Astrocyte (in vitro differentiated cells and primary cell): ENCODE measurements around the gene LUC7L3. TPM values are rescaled to one million over a fixed set of nuclear protein-coding genes. Genes with fewer than 3 reads are reported as not detected.

Experiments used
- DNase-seq: peaks from one replicate; pipeline ENCODE4 v3.0.0-alpha.2; 2010; ENCODE audit warnings: low read depth
- FAIRE-seq: peaks from 2 replicates; lab custom pipeline; 2011; peaks lifted over from hg19 to GRCh38; lab: Jason Lieb, UNC
- H2AFZ ChIP-seq: 2 replicates; pipeline ENCODE4 v1.6.0; 2012; ENCODE audit warnings: low read depth, low read length, inconsistent platforms
- H3K27ac ChIP-seq: 2 replicates; pipeline ENCODE4 v1.5.1; 2011; ENCODE audit warnings: low read depth, low read length, inconsistent platforms
- H3K27me3 ChIP-seq: 2 replicates; pipeline ENCODE4 v1.6.0; 2011; ENCODE audit warnings: low read length, inconsistent platforms; ENCODE audit not compliant: insufficient read depth
- H3K36me3 ChIP-seq: 2 replicates; pipeline ENCODE4 v1.5.1; 2011; ENCODE audit warnings: low read length, inconsistent platforms; ENCODE audit not compliant: insufficient read depth
- H3K4me1 ChIP-seq: 2 replicates; pipeline ENCODE4 v1.5.1; 2011; ENCODE audit warnings: low read length, inconsistent platforms; ENCODE audit not compliant: insufficient read depth
- H3K4me2 ChIP-seq: 2 replicates; pipeline ENCODE4 v1.6.0; 2012; ENCODE audit warnings: low read length, inconsistent platforms
- H3K4me3 ChIP-seq: 2 replicates; pipeline ENCODE4 v1.5.1; 2011; ENCODE audit warnings: low read depth, mild to moderate bottlenecking, low read length, inconsistent platforms; ENCODE audit not compliant: insufficient read depth
- H3K79me2 ChIP-seq: 2 replicates; pipeline ENCODE4 v1.6.0; 2012; ENCODE audit warnings: mild to moderate bottlenecking, low read length, inconsistent platforms; ENCODE audit not compliant: insufficient read depth
- H3K9ac ChIP-seq: 2 replicates; pipeline ENCODE4 v1.6.0; 2012; ENCODE audit warnings: mild to moderate bottlenecking, low read length, inconsistent platforms
- H3K9me3 ChIP-seq: 2 replicates; pipeline ENCODE4 v1.5.1; 2012; ENCODE audit warnings: low read depth, mild to moderate bottlenecking, low read length, inconsistent platforms; ENCODE audit not compliant: insufficient read depth
- H4K20me1 ChIP-seq: 2 replicates; pipeline ENCODE4 v1.6.0; 2012; ENCODE audit warnings: low read length, inconsistent platforms; ENCODE audit not compliant: insufficient read depth
- H3K27ac Mint-ChIP-seq: one replicate; pipeline ENCODE4 v1.8.0; 2021; ENCODE audit warnings: mild to moderate bottlenecking, mixed read lengths; ENCODE audit not compliant: unreplicated experiment
- H3K27me3 Mint-ChIP-seq: one replicate; pipeline ENCODE4 v1.8.0; 2021; ENCODE audit warnings: low read depth, mixed read lengths; ENCODE audit not compliant: unreplicated experiment
- H3K36me3 Mint-ChIP-seq: one replicate; pipeline ENCODE4 v1.8.0; 2021; ENCODE audit warnings: low read depth, mixed read lengths; ENCODE audit not compliant: unreplicated experiment
- H3K4me1 Mint-ChIP-seq: one replicate; pipeline ENCODE4 v1.8.0; 2021; ENCODE audit warnings: low read depth, mixed read lengths; ENCODE audit not compliant: unreplicated experiment
- H3K4me3 Mint-ChIP-seq: one replicate; pipeline ENCODE4 v1.8.0; 2021; ENCODE audit warnings: mild to moderate bottlenecking, moderate library complexity, mixed read lengths; ENCODE audit not compliant: unreplicated experiment
- H3K9me3 Mint-ChIP-seq: one replicate; pipeline ENCODE4 v1.8.0; 2021; ENCODE audit warnings: mild to moderate bottlenecking, mixed read lengths; ENCODE audit not compliant: unreplicated experiment
- CTCF ChIP-seq: IDR thresholded peaks from 2 replicates; pipeline ENCODE4 v1.5.1; 2011; ENCODE audit warnings: low read depth, mild to moderate bottlenecking, inconsistent platforms, low read length, moderate library complexity; ENCODE audit not compliant: insufficient read depth
- EZH2 ChIP-seq: IDR thresholded peaks from 2 replicates; pipeline ENCODE4 v1.6.1; 2012; ENCODE audit warnings: mild to moderate bottlenecking, low read length, inconsistent platforms; ENCODE audit not compliant: insufficient read depth
- total RNA-seq: library from RNA; stranded (reverse); gene quantifications from 2 replicates; pipeline ENCODE4 v1.2.1, GENCODE V29; 2021

Gene LUC7L3
- total RNA-seq, 1 donor from 2014 or later = 93.0 TPM

GRCh38 chr17:50710025-50710424 is 9.4 kb upstream of the LUC7L3 start:
- H3K4me1 Mint-ChIP-seq = peaks cover 17% of the 10 kb centered on the region
- FAIRE-seq = no peak
- no peak overlapping the region for H2AFZ ChIP-seq
- H3K9ac ChIP-seq = no peak overlapping the region
- TF ChIP-seq EZH2 (no peak), CTCF (no peak)
- no peak overlapping the region for H3K4me3 Mint-ChIP-seq
- peaks cover 1% of the 10 kb centered on the region for H3K27me3 Mint-ChIP-seq
- no peak for DNase-seq
- H3K4me2 ChIP-seq = no peak overlapping the region
- H3K27me3 ChIP-seq = no peaks in the 10 kb centered on the region
- no peak overlapping the region for H3K27ac ChIP-seq
- no peaks in the 10 kb centered on the region for H3K9me3 Mint-ChIP-seq
- H4K20me1 ChIP-seq = peaks cover 4% of the 10 kb centered on the region
- no peaks in the 10 kb centered on the region for H3K9me3 ChIP-seq
- H3K36me3 Mint-ChIP-seq = peaks cover 4% of the 10 kb centered on the region
- no peaks in the 10 kb centered on the region for H3K36me3 ChIP-seq
- peaks cover 13% of the 10 kb centered on the region for H3K4me1 ChIP-seq
- H3K79me2 ChIP-seq = peaks cover 34% of the 10 kb centered on the region
- H3K4me3 ChIP-seq = no peak overlapping the region
- no peak overlapping the region for H3K27ac Mint-ChIP-seq

GRCh38 chr17:50710650-50711049 is 8.8 kb upstream of the LUC7L3 start:
- no peaks in the 10 kb centered on the region for H3K27me3 ChIP-seq
- H3K4me3 ChIP-seq = no peak overlapping the region
- H3K79me2 ChIP-seq = peaks cover 27% of the 10 kb centered on the region
- peaks cover 13% of the 10 kb centered on the region for H3K4me1 ChIP-seq
- FAIRE-seq (no peak), DNase-seq (no peak)
- Mint-ChIP-seq H3K27ac (no peak overlapping the region), H3K27me3 (peaks cover 1% of the 10 kb centered on the region), H3K9me3 (no peaks in the 10 kb centered on the region), H3K4me1 (peaks cover 17% of the 10 kb centered on the region), H3K36me3 (no peaks in the 10 kb centered on the region), H3K4me3 (no peak overlapping the region)
- TF ChIP-seq EZH2 (no peak), CTCF (no peak)
- no peak overlapping the region for H3K4me2 ChIP-seq
- peaks cover 1% of the 10 kb centered on the region for H4K20me1 ChIP-seq
- H3K9me3 ChIP-seq = no peaks in the 10 kb centered on the region
- no peak overlapping the region for H2AFZ ChIP-seq
- no peaks in the 10 kb centered on the region for H3K36me3 ChIP-seq
- H3K27ac ChIP-seq = no peak overlapping the region
- no peak overlapping the region for H3K9ac ChIP-seq

GRCh38 chr17:50712641-50713040 is 6.8 kb upstream of the LUC7L3 start:
- Histone ChIP-seq H3K27me3 (no peaks in the 10 kb centered on the region), H3K4me2 (no peak overlapping the region), H3K4me1 (peaks cover 13% of the 10 kb centered on the region), H4K20me1 (no peaks in the 10 kb centered on the region), H3K79me2 (peaks cover 10% of the 10 kb centered on the region), H3K9me3 (no peaks in the 10 kb centered on the region), H3K36me3 (no peaks in the 10 kb centered on the region), H3K4me3 (no peak overlapping the region), H3K27ac (no peak overlapping the region), H2AFZ (no peak overlapping the region), H3K9ac (no peak overlapping the region)
- Mint-ChIP-seq H3K9me3 (no peaks in the 10 kb centered on the region), H3K4me3 (no peak overlapping the region), H3K27ac (no peak overlapping the region), H3K36me3 (no peaks in the 10 kb centered on the region), H3K4me1 (peaks cover 17% of the 10 kb centered on the region), H3K27me3 (peaks cover 1% of the 10 kb centered on the region)
- DNase-seq (no peak), FAIRE-seq (no peak)
- no peak for TF ChIP-seq CTCF
- TF ChIP-seq EZH2 = no peak
